A549 treated with AZD9567 at 1 μM for 4 hours (cell line): ENCODE measurements around the gene STUM. TPM values are rescaled to one million over a fixed set of nuclear protein-coding genes. Genes with fewer than 3 reads are reported as not detected.

Source experiments
- total RNA-seq: library from RNA; stranded (reverse); fragments of 200-300 nt; extraction: Qiagen RNA extraction; gene quantifications from 5 replicates; pipeline ENCODE4 v1.2.3, GENCODE V29; 2022; ENCODE audit not compliant: insufficient read depth

The STUM gene, protein sequence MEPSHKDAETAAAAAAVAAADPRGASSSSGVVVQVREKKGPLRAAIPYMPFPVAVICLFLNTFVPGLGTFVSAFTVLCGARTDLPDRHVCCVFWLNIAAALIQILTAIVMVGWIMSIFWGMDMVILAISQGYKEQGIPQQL
- total RNA-seq = not detected in 5 replicates

DNA sequence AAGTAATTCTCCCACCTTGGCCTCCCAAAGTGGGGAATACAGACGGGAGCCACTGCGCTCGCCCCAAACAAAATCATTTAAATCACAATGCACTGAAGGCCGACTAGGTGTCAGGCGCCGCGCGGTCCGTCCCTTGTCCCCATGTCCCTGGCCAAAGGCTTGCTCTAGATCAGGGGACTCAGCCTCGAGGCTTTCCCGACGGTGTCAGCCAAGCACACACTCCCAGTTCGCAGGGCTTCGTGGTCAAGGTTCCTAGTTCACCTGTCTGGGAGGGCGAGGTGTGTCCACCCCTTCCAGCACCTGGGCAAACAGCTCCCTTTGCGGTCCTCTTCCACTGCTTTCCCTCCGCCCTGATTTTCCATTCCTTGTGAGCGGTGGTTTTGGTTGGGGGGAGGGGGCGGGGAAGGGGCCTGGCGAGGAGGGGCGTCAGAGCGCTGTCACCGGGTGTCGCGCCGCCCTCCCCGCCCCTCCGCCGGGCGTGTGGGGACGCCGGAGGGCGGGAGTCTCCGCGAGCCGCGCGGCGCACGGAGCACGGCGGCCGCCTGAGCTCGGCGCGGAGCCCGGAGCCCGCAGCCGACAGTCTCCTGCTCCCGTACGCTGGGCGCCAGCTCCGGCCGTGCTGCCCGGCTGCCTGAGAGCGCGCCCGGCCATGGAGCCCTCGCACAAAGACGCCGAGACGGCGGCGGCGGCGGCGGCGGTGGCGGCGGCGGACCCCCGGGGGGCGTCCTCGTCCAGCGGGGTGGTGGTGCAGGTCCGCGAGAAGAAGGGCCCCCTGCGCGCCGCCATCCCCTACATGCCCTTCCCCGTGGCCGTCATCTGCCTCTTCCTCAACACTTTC, at the start of gene STUM:
Gene STUM, plus strand, starts transcription at position 509 of the 838 bp plus-strand sequence. Its CDS starts 141 bp downstream, at position 650.

Other genes with a start within 250 kb of the STUM start
- gene LIN9, start 239.6 kb upstream of the STUM start, total RNA-seq = 5.6 to 7.8 TPM (median 7.1 TPM) in 5 replicates
- 104 to 138 TPM (median 110 TPM) in 5 replicates for gene PARP1, start 140.7 kb upstream of the STUM start, total RNA-seq
- 1.4 to 2.4 TPM (median 1.7 TPM) in 5 replicates for gene ITPKB, start 190.5 kb downstream of the STUM start, total RNA-seq